DOHH2 (cell line): Measurements from ENCODE around the gene STARD3.

Experiments used
- EZH2phosphoT487 ChIP-seq: fragments of 200-600 bp; sonication (generic); IDR thresholded peaks from 2 replicates; pipeline ENCODE4 v1.6.1; 2017; ENCODE audit warnings: borderline replicate concordance, mild to moderate bottlenecking, antibody characterized with exemption, low read length, moderate library complexity, mixed read lengths
- TF ChIP-seq, protein P1 (sequence below): fragments of 200-600 bp; sonication (generic); IDR thresholded peaks from one replicate; pipeline ENCODE4 v1.5.1; 2014; ENCODE audit warnings: antibody characterized with exemption, mild to moderate bottlenecking, low read depth, low read length; ENCODE audit not compliant: poor library complexity, severe bottlenecking

DNA sequence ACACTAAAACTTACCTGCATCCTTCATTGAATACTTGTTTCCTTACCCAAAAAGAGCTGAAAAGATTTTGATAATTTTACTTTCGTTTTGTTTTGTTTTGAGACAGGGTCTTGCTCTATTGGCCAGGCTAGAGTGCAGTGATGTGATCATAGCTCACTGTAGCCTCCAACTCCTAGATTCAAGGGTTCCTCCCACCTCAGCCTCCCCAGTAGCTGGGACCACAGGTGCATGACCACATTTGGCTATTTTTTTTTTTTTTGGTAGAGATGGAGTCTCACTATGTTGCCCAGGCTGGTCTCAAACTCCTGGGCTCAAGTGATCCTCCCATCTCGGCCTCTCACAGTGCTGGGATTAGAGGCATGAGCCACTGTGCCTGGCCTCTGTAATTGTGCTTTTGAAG, 18.2 kb downstream of the STARD3 start:
- TF ChIP-seq, protein P1, sequence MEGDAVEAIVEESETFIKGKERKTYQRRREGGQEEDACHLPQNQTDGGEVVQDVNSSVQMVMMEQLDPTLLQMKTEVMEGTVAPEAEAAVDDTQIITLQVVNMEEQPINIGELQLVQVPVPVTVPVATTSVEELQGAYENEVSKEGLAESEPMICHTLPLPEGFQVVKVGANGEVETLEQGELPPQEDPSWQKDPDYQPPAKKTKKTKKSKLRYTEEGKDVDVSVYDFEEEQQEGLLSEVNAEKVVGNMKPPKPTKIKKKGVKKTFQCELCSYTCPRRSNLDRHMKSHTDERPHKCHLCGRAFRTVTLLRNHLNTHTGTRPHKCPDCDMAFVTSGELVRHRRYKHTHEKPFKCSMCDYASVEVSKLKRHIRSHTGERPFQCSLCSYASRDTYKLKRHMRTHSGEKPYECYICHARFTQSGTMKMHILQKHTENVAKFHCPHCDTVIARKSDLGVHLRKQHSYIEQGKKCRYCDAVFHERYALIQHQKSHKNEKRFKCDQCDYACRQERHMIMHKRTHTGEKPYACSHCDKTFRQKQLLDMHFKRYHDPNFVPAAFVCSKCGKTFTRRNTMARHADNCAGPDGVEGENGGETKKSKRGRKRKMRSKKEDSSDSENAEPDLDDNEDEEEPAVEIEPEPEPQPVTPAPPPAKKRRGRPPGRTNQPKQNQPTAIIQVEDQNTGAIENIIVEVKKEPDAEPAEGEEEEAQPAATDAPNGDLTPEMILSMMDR = no peak
- no peak for TF ChIP-seq EZH2phosphoT487
